Mucosa of gallbladder (tissue), 1 donor: ENCODE results near the gene GARIN5B. TPM values are rescaled to one million over a fixed set of nuclear protein-coding genes. Genes with fewer than 3 reads are reported as not detected.

Source experiments
- DNase-seq: peaks from one replicate; pipeline ENCODE4 v3.0.0-alpha.2; 2020; ENCODE audit warnings: low spot score
- total RNA-seq: library from RNA; stranded (reverse); gene quantifications from one replicate; pipeline ENCODE4 v1.2.1, GENCODE V29; 2021
- donor health status: DM: no; HTN: no; CAD: no.

Gene GARIN5B
- total RNA-seq, 1 donor from 2014 or later, result not detected

DNA sequence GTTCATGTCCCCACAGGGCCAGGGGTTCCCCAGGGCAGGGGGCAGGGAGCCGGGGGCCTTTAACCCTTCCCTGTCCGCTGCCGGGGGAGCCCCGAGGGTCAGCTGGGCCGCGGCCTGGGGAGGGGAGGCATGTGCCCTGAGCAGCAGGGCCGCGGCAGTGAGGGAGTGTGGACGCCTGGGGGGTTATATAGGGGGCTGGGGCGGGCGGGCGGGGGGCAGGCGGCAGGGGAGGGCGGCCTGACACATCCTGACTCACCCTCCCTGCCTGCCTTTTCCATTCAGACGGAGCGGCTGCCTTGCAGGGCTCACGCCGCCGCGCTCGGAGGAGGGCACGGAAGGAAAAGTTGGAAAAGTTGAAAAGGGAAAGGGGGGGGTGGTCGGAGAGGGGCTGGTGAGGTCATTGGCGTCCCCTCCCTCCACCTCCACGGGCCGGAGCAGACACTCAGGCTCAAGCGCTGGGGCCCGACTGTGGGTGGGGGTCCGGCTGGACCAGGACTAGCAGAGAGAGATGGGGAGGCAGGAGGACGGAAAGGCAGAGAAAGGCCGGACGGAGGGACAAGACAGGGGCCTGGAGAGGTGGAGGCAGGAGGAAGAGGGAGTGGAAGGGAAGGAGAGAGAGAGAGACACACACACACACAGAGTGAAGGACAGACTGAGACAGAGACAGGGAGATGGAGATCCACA, 7.4 kb upstream of the GARIN5B start, which contains the start of gene IL11:
IL11 (minus strand) TSS at position 159 of the 684 bp plus-strand sequence; CDS start at position 6, 153 bp downstream.
- DNase-seq, result no peak

GRCh38 chr19:55369653-55370304, 6.7 kb upstream of the GARIN5B start:
- DNase-seq, result no peak

DNA sequence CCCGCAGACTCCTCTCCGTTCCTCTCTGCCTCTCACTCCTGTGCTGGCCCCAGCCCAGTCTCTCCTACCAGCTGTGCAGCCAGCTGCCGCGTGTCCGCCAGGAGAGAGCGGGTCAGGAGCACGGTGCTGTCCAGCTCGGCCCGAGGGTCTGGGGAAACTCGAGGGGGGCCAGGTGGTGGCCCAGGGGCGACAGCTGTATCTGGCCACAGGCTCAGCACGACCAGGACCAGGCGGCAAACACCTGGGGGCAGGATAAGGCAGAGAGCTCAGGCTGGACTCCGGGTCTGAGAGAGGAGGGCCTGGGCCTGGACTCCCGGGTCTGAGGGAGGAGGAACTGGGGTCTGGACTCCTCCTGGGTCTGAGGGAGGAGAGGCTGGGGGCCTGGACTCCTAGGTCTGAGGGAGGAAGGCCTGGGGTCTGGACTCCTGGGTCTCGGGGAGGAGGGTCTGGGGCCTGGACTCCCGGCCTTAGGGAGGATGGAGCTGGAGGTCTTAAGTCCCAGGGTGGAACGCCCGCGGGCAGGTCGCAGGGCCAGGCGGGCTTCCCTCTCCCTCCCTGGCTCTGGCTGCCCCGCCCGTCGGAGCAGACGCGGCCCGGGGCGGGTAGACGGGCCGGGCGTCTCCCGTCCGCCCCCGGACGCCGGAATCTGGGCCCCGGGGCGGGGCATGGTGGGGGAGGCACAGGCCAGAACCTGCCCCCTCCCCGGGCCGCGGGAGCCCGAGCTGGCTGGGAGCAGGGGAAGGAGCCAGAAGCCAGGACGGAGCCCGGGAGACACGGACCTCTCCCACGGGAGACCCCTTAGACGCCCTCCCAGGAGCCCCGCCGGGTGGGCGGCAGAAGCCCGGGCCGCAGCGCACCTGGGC, 5.9 kb upstream of the GARIN5B start:
- DNase-seq, result no peak

DNA sequence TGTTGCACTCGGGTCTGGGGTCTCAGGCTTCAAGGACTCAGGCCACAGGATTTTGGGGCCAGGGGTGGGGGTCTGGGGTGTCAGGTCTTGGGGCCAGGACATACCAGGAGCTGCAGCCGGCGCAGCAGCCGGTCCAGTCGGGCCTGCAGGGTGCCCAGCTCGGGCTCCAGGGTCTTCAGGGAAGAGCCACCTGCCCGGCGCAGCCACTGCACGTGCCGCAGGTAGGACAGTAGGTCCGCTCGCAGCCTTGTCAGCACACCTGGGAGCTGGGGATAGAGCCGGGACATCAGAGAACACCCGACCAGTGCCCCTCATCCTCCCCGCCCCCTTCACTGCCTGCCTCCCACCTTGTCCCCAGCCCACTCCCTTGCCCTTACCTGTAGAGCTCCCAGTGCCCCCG, 5.0 kb upstream of the GARIN5B start:
- DNase-seq, result no peak

DNA sequence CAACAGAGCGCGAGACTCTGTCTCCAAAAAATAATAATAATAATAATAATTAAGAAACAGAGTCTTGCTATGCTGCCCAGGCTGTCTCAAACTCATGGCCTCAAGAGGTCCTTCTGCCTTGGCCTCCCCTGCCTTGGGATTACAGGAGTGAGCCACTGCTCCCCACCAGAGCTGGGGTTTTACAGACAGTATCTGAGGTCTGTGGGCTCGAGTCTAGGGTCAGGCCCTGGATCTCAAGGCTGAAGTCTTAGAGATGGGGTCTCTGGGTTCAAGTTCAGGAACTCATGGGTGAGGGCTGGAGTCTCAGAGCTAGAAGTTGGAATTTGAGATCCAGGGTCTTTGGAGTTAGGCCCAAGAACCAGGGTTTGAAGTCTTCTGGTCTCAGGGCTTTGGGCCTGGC, 3.7 kb upstream of the GARIN5B start:
- DNase-seq, result no peak

DNA sequence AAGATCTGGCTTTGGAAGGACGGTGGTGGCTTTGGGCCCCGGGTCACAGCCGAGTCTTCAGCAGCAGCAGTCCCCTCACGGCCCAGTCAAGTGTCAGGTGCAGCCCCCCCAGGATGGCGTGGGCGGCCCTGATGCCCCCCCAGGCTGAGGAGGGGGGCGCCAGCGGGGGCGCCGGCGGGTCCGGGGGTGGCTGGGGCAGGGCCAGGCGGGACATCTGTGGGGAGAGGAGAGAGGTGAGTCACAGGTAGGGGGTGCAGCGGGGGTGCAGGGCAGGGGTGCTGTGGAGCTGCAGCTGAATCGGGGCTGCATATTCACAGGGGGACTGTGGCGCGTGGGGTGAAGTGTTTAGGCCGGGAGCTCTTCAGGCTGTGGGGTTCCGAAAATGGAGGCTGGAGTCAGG, 2.9 kb upstream of the GARIN5B start:
- no peak for DNase-seq

- no peak for DNase-seq
Measured at GRCh38 chr19:55365245-55365644, 2.2 kb upstream of the GARIN5B start.

GRCh38 chr19:55362174-55362989, 678 bp downstream of the GARIN5B start:
- no peak for DNase-seq

GRCh38 chr19:55360902-55361301, 2.2 kb downstream of the GARIN5B start:
- no peak for DNase-seq

GRCh38 chr19:55358943-55359908, 3.8 kb downstream of the GARIN5B start:
- no peak for DNase-seq

- no peak for DNase-seq
Measured at GRCh38 chr19:55358493-55358892, 4.6 kb downstream of the GARIN5B start.

- no peak for DNase-seq
Measured at GRCh38 chr19:55355213-55355821, 7.7 kb downstream of the GARIN5B start.

- no peak for DNase-seq
Measured at GRCh38 chr19:55354698-55355212, 8.3 kb downstream of the GARIN5B start, which contains the start of gene COX6B2. COX6B2 (minus strand) TSS chr19:55354719; CDS start chr19:55354521, 198 bp downstream.

- DNase-seq, result peak; percentile 57
Measured at GRCh38 chr19:55353803-55354697, 9.0 kb downstream of the GARIN5B start.

GRCh38 chr19:55353356-55353802, 9.7 kb downstream of the GARIN5B start:
- no peak for DNase-seq

GRCh38 chr19:55352549-55353145, 10.4 kb downstream of the GARIN5B start:
- DNase-seq, result no peak

DNA sequence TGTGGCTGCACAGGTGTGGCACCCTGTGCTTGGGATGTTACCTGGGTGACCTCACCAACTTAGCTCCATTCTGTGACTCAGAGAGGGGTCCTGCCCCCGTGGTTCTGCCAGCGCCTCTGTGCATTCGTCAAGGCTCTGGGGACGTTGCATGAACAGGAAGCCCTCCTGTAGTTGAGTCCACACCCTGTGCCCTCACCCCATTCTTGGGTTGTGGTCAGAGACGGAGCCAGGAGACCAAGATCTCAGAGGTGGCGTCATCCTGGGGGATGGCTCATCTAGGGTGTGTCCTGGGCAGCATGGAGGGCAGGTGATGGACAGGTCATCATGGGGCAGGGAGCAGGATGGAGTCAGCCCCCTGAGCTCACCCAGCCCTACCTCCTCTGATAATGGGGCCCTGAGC, 11.0 kb downstream of the GARIN5B start:
- DNase-seq, result no peak
